ENCODE data around the gene TMEM175. TPM values are rescaled to one million over a fixed set of nuclear protein-coding genes. Genes with fewer than 3 reads are reported as not detected.

The TMEM175 gene
- total RNA-seq, 1 donor from 2014 or later, result 30.6 TPM

GRCh38 chr4:907691-908425, 24.4 kb upstream of the TMEM175 start:
- Mint-ChIP-seq H3K9me3 (ENCODE audit: low read depth) (no peaks in the 10 kb centered on the region), H3K36me3 (ENCODE audit: insufficient read depth) (peaks cover 8% of the 10 kb centered on the region), H3K27me3 (no peaks in the 10 kb centered on the region), H3K27ac (peak overlapping the region; percentile 64), H3K4me1 (ENCODE audit: low read depth) (no peaks in the 10 kb centered on the region), H3K4me3 (ENCODE audit: low read depth) (no peak overlapping the region)
- no peak for DNase-seq (ENCODE audit: low spot score, unreplicated experiment)
- TF ChIP-seq CTCF (IDR thresholded peaks at IDR 0.05; ENCODE audit: unreplicated experiment), result no peak

DNA sequence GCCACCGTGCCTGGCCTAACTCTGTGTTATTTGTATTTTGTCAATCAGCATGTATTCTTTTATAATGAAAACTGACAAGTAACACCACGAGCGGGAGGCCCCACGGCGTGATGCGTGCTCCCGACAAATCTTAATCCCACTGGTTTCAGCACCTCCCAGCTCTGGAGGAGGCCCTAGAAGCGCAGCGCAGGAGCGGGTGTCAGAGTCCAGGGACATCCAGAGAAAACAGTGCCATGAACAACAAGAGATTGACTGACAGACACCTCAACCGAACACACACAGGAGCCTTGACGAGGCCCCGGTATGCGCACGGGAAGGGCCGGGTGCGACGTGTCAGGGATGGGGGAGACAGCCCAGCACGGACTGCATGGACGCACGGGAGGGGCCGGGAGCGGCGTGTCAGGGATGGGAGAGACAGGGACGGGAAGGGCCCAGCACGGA, 23.1 kb upstream of the TMEM175 start:
- no peak for DNase-seq (ENCODE audit: low spot score, unreplicated experiment)
- no peaks in the 10 kb centered on the region for H3K27me3 Mint-ChIP-seq
- peak overlapping the region; percentile 11 for H3K27ac Mint-ChIP-seq

DNA sequence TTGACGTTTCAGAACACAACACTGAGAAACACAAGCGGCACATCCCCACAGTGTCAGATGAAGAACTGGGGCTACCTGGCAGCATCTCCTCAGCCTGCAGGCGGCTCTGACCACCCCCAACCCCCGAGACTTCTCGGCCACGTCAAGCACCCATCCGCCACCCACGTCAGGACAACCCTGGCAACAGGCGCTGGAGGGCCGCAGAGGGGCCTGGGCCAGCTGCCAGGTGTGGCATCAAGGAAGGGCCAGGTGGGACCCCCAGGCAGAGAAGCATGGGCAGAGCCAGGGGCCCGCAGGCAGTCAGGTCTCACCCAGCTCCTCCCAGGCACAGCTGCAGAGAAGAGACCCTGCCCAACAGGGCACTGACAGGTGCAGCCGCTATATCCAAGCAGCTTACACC, 22.4 kb upstream of the TMEM175 start:
- H3K4me3 Mint-ChIP-seq (ENCODE audit: low read depth), result no peak overlapping the region

More for the DNA sequence above, 23.1 kb upstream of the TMEM175 start:
- Mint-ChIP-seq H3K4me3 (ENCODE audit: low read depth) (no peak overlapping the region), H3K9me3 (ENCODE audit: low read depth) (no peaks in the 10 kb centered on the region), H3K4me1 (ENCODE audit: low read depth) (no peaks in the 10 kb centered on the region), H3K36me3 (ENCODE audit: insufficient read depth) (peaks cover 8% of the 10 kb centered on the region)
- no peak for TF ChIP-seq CTCF (IDR thresholded peaks at IDR 0.05; ENCODE audit: unreplicated experiment)

GRCh38 chr4:910366-911091, 21.7 kb upstream of the TMEM175 start:
- no peak for DNase-seq (ENCODE audit: low spot score, unreplicated experiment)
- Mint-ChIP-seq H3K4me1 (ENCODE audit: low read depth) (peaks cover 3% of the 10 kb centered on the region), H3K36me3 (ENCODE audit: insufficient read depth) (peaks cover 8% of the 10 kb centered on the region), H3K27ac (no peak overlapping the region), H3K4me3 (ENCODE audit: low read depth) (no peak overlapping the region), H3K9me3 (ENCODE audit: low read depth) (no peaks in the 10 kb centered on the region), H3K27me3 (no peaks in the 10 kb centered on the region)
- no peak for TF ChIP-seq CTCF (IDR thresholded peaks at IDR 0.05; ENCODE audit: unreplicated experiment)

More for the DNA sequence above, 22.4 kb upstream of the TMEM175 start:
- Mint-ChIP-seq H3K27ac (no peak overlapping the region), H3K9me3 (ENCODE audit: low read depth) (no peaks in the 10 kb centered on the region), H3K27me3 (no peaks in the 10 kb centered on the region), H3K36me3 (ENCODE audit: insufficient read depth) (peaks cover 8% of the 10 kb centered on the region), H3K4me1 (ENCODE audit: low read depth) (no peaks in the 10 kb centered on the region)
- no peak for TF ChIP-seq CTCF (IDR thresholded peaks at IDR 0.05; ENCODE audit: unreplicated experiment)
- no peak for DNase-seq (ENCODE audit: low spot score, unreplicated experiment)

- H3K27me3 Mint-ChIP-seq, result no peaks in the 10 kb centered on the region
- H3K9me3 Mint-ChIP-seq (ENCODE audit: low read depth), result no peaks in the 10 kb centered on the region
- TF ChIP-seq CTCF (IDR thresholded peaks at IDR 0.05; ENCODE audit: unreplicated experiment), result no peak
- H3K4me3 Mint-ChIP-seq (ENCODE audit: low read depth), result no peak overlapping the region
- peaks cover 7% of the 10 kb centered on the region for H3K36me3 Mint-ChIP-seq (ENCODE audit: insufficient read depth)
- no peak for DNase-seq (ENCODE audit: low spot score, unreplicated experiment)
- H3K27ac Mint-ChIP-seq, result no peak overlapping the region
- peaks cover 5% of the 10 kb centered on the region for H3K4me1 Mint-ChIP-seq (ENCODE audit: low read depth)
Observed at GRCh38 chr4:911221-911751, 21.0 kb upstream of the TMEM175 start.

All from progenitor cell of endocrine pancreas (in vitro differentiated cells).